GM13977 (cell line): Measurements from ENCODE around the gene SKIC8.

Experiments used
- DNase-seq: peaks from one replicate; pipeline ENCODE4 v3.0.0; 2012; ENCODE audit warnings: low spot score
- in situ Hi-C: fragments of 300-500 bp; cut with MboI; formaldehyde crosslinking; loops from one replicate; pipeline ENCODE4 v1.12.0; 2022; ENCODE audit warnings: low sequenced_read_pairs, low pct_unique_long_range_greater_than_20kb, mixed read lengths, inconsistent platforms; ENCODE audit not compliant: unreplicated experiment
- TF ChIP-seq, protein P1 (sequence below): IDR thresholded peaks from 2 replicates; pipeline ENCODE4 v1.5.1; 2012; ENCODE audit warnings: mild to moderate bottlenecking, control low read depth; ENCODE audit not compliant: insufficient read depth; ENCODE audit errors: extremely low read depth, missing control alignments

Gene SKIC8

DNA sequence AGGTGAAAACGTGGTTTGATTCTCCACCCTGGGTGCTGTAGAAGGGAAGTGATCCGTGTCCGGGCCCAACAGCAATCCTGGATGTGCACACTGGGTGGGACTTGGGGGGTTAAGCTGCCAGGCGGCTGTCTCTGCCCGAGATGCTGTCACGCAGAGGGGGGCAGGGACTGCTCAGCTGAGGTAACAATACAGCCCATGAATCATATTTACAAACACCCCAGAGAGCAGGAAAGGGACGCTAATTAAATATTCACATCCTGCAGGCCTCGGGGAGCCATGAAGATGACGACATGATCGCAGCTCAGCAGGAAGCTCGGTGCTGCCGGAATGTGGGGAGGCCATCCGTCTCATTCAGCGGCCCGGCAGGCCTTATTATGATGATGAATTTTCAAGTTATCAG, 22.8 kb upstream of the SKIC8 start:
- TF ChIP-seq, protein P1, sequence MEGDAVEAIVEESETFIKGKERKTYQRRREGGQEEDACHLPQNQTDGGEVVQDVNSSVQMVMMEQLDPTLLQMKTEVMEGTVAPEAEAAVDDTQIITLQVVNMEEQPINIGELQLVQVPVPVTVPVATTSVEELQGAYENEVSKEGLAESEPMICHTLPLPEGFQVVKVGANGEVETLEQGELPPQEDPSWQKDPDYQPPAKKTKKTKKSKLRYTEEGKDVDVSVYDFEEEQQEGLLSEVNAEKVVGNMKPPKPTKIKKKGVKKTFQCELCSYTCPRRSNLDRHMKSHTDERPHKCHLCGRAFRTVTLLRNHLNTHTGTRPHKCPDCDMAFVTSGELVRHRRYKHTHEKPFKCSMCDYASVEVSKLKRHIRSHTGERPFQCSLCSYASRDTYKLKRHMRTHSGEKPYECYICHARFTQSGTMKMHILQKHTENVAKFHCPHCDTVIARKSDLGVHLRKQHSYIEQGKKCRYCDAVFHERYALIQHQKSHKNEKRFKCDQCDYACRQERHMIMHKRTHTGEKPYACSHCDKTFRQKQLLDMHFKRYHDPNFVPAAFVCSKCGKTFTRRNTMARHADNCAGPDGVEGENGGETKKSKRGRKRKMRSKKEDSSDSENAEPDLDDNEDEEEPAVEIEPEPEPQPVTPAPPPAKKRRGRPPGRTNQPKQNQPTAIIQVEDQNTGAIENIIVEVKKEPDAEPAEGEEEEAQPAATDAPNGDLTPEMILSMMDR, result no peak
- no peak for DNase-seq
- in situ Hi-C loops, result no loop called here

DNA sequence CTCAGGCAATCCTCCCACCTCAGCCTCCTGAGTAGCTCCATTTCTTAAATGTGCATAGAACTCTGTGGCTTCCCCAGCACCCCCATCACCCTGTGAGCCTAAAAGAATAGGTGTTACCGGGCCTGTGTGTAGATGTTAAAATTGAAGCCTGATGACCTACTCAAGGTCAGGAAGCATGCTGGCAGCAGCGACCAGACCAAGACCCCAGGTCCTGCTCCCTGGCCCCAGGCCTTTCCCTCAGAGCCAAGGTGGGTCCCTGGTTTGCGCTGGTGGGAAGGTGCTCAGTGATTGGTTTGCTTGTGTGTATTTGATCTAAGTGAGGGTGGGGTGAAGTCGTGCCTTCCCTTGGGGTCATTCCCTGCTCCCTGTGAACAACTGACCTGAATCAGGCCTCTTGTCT, 22.4 kb upstream of the SKIC8 start:
- in situ Hi-C loops, result no loop called here
- TF ChIP-seq, protein P1, result no peak
- DNase-seq, result no peak

DNA sequence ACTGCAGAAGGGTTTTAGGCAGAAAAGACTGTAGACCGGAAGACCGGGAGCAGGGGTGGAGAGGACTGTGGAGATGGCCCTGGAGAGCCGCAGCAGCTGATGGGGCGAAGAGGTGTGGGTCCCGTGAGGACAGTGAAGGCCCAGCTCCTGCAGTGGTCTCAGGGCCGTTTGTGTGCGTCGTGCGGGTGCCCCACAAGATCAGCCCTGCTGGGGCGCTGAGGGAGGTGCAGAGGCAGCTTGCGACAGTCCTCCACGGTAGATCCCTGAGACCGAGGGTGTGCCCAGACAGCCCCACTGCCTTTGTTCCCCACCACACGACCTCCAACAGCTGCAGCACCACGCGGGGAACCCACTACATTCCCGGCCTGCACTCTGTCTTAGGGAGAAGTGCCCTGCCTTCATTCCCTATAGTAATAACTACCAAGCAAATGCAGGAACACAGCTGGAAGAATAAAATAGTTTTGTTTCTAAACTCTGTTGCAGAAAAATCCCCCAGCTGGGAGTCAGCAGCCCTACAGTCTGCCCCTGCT, 21.7 kb upstream of the SKIC8 start:
- in situ Hi-C loops, result no loop called here
- TF ChIP-seq, protein P1, result no peak
- DNase-seq, result no peak

DNA sequence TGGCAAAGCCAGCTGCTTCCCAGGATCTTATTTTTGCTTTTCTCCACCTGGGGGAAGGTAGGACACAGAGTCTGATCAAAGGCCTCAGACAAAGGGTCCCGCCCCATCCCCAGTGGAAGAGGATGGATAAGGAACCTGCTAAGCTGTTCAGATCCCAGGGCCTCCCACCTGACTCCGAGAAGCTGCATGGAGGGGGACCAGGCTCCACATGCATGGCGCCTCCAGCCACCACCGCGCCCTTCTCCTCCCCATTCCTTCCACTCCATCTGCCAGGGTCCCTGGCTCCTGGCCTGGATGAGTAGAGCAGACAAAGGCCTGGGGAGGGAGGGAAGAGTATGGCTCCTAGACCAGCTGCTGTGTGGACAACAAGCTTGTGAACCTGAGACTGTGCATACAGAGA, 20.8 kb upstream of the SKIC8 start:
- in situ Hi-C loops, result no loop called here
- TF ChIP-seq, protein P1, result no peak
- DNase-seq, result no peak

DNA sequence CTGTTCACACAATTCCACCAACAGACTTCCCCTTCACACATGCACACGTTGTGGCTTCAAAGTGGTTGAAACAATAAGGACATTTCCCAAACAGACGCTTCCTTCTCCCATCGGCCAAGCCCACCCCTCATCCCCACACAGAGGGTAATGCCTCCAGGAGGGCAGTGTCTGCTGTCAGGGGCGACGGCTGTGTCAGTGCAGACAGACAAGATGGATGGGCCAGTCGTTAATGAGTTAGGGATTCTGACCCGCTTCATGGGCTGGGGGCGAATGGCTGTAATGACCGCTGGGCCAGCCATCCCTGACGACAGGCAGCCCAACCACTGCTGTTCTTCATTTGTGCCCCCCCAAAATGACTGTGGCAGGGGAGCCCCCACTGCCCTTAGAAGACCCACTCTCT, 20.2 kb upstream of the SKIC8 start:
- DNase-seq, result no peak
- TF ChIP-seq, protein P1, result no peak
- in situ Hi-C loops, result no loop called here

DNA sequence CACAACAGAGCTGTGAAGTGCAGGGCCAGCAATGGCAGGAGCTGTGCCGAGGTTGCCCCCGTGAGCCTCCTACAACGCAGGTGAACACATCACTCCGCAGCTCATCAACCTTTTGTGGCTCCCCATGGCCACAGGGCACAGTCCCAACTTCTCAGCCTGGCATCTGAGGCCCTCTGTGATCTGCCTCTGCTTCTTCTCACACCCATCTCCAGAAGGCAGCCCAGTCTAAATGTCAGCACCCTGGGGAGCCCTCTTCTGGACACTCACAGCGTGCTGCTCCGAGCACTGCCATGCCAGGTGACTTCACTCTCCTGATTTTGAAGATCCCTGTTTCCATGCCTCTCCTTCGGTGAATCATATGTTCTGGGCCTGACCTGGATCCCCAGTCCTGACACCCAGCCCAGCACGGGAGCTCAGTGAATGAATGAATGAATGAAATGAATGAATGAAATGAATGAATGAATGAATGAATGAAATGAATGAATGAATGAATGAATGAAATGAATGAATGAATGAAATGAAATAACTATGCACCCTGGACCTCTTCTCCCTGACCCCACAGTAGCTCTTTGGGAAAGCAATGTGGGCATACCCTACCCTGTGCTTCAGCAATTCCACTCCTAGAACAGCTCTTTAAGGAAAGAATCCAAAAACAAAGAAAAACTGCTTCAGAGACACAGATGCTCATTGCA, 17.9 kb upstream of the SKIC8 start:
- TF ChIP-seq, protein P1, result no peak
- DNase-seq, result no peak
- in situ Hi-C loops, result no loop called here
